ENCODE results near the gene USP2.

USP2 gene

DNA sequence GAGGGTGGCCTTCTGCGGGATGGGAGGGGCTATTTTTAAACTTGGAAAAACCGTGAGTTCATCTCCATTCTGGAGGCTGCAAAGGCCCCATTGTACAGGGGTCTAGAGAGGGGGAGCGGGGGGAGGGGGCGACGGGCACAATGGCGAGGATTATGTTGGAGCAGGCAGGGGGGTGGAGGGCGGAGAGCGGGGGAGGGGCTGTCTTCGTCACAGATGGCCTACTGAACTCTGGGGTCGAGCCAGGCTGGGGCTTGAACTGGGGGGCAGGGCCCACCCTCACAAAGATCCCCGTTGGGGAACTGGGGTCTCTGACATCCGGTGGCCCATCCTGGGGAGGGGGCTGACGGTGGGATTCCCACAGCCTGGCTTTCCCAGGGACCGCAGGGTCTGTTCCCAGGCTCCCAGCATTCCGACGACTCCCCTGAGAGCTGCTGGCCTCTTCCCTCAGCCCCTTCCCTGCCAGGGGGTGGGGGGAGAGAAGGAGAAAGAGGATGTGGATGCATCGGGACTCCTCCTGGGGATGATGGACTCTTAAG is 61.2 kb downstream of the USP2 start:
- DNase-seq: no peak

DNA sequence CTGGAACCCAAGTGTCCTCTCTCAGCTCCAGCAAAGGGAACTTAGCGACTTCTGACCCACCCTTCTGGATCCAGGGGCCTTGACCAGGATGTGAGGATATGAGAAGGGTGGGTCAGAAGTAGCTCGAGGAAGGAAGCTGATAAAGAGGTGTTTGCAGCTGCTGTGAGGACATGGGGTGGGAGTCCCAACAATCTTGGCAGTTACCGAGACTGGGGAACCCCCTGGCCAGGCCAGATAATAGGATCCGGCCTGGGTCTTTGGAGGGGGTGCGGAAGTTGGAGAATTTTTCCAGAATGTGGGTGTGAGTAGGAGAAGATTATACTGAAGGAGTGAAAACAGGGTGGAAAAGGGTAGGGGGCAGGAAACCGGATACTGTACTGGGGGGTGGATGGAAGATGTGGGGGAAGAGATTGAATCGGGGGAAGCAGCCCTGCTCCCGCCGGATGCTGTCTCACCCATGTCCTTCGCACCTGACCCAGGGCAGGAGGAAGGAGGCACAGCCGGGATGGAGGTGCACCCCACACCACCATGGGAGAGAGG is 61.7 kb downstream of the USP2 start:
- DNase-seq: no peak

DNA sequence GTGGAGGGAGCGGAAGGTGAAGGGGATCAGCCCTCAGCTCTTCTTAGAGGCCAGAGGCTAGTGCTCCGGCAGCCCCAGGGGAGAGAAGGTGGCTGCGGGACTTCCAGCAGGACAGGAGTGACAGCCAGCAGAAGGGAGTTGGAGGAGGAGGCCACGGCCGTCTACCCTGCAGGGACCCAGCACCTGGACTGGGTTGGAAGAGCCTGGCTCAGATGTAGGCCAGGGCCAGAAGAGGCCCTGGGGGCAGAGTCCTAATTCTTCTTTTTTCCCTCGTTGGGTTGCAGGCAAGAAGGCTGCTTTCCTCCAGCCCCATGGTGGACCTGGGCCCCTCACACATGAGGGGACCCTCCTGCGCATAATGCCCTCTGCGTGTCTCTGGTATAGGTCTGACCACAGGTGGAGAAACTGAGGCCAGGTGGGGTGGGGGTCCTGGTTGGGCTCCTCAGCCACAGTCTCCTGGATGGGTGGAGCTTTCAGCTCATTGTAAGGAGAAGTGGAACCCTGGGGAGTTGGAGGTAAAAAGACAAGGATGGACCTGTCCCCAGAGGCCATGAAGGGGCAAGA is 62.3 kb downstream of the USP2 start:
- no peak for DNase-seq

DNA sequence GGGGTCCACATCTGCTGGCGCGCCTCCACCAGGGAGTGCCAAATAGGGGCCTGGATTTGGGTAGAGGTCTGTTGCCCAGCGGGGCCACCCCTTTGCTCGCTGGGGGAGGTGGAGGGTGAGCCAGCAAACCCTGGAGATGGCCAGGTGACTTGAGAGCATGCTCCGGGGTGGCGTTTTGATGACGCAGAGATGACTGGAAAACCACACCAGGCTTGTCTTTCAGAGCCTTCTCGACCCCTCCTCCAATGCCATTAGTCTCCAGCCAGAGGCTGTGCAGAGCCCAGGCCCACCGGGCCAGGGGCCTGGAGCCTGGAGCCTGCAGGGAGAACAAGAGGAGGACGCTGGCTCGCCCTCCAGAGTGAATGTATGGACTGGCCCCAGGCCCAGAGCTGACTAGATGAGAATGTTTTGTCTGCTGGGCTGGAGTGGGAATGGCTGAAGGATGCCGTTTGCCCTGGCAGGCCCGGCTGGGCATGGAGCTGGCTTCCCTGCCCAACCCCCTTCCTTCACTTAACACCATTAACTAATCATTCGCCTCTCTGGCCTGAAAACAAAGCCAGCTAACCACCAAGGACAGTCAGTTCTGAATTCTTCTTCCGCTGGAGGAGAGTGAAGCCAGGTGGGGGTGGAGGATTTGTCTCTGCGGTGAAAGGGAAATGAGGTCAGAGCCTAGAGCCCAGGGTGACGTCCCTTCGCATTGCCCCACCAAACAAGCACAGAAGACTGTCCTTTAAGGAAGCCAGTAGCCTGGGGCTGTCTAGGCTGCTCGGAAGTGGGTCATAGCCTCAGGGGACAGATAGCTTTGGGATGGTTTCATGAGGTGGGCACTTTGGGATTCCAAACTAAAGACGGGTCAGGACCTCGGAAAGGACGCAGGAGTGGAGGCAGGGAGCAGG is 63.0 kb downstream of the USP2 start:
- DNase-seq: peak; percentile 37

DNA sequence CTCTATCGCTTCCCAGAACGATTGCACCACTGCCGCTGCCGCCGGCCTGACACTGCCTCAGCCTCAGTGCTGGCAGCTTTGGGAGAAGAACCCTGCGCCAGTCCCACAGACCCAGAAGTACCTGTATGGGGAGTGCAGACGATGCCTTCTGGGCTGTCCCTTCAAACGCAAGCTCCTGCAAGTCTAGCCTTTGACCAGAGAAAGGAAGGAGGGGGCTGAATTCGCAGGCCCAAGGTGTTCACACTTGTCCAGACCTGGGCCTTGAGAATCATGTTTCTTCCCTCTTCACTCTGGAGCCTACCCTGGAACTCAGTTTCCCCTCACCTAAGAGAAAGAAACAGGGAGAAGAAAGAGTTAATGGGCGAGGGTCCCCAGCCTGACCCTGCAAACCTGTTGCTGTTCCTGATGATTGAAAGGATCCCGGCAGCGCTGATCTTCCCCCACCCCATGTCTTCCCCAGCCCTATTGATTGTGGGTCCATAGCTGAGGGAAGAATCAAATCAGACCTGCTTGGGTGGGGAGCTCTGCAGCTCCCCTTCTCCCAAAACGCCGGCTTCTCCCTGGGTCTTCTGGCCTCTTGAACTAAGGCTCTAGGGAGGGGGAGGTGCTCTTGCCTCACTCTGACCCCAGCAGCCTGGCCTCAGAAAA is 63.8 kb downstream of the USP2 start:
- DNase-seq: no peak

- peak; percentile 7 for DNase-seq
These were observed 64.5 kb downstream of the USP2 start, which contains the start of gene MCAM for GRCh38 chr11:119316729-119317591. MCAM (minus strand) TSS chr11:119317130; CDS start chr11:119317101, 29 bp downstream.

GRCh38 chr11:119316016-119316728 is 65.3 kb downstream of the USP2 start:
- DNase-seq: no peak

DNA sequence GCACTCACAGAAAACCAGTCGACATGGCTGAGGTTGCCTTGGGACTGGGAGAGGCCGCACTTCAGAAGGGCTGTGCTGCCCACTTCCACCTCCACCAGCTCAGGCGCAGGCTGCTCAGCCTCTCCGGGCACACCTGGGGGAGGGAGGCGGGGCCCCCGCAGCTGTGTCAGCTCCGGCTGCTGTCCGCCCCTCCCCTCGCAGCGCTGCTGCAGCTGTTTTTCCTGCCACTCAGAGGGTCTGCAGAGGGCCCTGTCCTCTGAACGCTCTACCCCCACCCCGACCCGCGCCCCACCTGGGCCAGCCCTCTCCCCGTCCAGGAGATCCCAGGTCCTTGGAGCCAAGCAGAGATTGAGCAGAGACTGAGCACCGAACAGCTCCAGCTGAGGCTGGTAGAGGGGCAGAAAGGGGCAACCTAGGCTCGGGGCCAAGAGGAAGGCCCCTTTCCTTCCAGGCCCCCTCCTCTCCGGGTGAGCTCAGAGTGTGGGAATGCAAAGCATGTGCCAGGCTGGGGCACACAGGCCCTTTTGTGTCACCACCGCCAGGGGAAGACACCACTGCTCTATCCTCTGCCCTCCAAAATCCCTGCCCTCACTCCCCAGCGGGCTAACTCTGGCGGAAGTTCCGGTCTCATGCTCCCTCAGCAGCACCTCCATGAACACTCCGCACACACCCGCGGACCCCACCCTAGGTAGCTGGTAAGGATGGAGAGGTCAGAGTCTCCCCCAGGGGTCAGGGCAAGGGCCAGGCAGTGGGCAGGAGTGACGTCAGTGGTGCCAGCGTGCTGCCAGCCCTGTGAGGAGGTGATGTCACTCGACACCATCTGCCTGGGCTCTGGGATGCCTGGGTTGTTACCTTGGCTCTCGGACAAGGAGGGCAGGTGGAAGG is 66.1 kb downstream of the USP2 start:
- DNase-seq: peak; percentile 39

GRCh38 chr11:119314726-119315125 is 66.8 kb downstream of the USP2 start:
- DNase-seq: no peak

DNA sequence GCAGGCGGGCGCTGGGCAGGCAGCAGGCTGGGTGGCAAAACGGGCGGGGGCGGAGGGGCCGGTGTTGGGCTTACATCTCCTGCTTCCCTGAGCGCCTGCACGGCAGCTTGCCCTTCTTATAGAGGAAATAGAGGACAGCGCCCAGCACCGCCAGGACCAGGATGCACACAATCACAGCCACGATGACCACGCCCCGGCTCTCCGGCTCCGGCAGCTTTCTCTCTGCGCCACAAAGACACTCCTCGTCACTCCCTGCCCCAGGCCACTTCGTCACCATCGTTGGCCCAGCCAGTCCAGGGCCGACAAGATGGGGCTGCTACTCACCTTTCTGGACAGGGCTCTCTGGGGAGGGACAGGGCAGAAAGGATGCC is 70.8 kb downstream of the USP2 start:
- no peak for DNase-seq

GRCh38 chr11:119309953-119310681 is 71.4 kb downstream of the USP2 start:
- DNase-seq: no peak

DNA sequence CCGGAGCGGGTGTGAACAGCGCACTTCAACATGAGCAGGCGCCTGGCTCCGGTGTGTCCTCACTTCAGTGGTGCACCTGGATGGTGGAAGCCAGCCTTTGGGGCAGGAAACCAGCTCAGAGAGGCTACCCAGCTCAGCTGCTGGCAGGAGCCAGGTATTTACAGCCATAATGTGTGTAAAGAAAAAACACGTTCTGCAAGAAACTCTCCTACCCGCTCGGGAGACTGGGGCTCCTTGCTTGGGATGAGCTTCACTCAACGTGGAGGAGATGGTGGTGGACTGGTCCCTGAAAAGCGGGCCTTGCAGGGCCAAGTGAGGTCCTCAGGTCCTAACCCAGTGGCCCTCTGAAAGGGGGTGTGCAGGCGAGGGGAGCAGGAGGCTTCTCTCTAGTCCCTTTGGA is 72.1 kb downstream of the USP2 start:
- no peak for DNase-seq

GRCh38 chr11:119307974-119308373 is 73.5 kb downstream of the USP2 start:
- no peak for DNase-seq

- no peak for DNase-seq
These were observed 74.3 kb downstream of the USP2 start for GRCh38 chr11:119307219-119307618.

DNA sequence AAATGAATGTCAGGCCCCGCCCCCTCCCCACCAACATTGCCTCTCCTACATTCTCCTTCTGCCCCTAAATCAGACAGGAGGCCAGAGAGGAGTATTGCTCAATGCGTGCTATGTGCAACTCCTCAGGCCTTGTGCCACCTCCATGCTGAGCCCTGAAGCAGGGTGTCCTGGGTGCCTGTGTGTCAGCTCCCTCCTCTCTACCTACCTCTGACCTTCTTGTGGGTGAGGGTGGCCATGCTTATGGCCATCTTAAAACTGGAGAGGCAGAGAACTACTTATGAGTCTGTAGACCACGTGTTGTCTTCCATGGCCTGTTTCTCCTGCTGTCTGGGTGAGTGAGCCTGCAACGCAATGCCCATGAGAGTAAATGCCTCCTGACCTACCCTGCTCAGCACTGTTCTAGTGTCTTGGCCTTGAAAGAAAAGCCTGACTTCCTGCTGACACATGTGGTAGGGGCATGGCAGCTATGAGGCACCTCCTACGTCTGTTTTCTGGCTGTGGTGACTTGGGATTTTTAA is 75.1 kb downstream of the USP2 start:
- peak; percentile 6 for DNase-seq

- DNase-seq: no peak
These were observed 75.7 kb downstream of the USP2 start for GRCh38 chr11:119305556-119306372.
